Stomach (tissue), 4 donors: ENCODE results near the gene ADAM8.

ENCODE experiments used
- EP300 ChIP-seq: sonication (generic); formaldehyde crosslinking; IDR thresholded peaks from one replicate; pipeline ENCODE4 v1.6.1; 2017; ENCODE audit warnings: antibody characterized with exemption
- POLR2A ChIP-seq, 4 donors: fragments of 450-650 bp; IDR thresholded peaks; one replicate each; pipeline ENCODE4 v1.6.1; 2016; ENCODE audit warnings: antibody characterized with exemption in 4 of 4, control low read depth in 2 of 4, mild to moderate bottlenecking in 1 of 4, moderate library complexity in 1 of 4
- POLR2AphosphoS5 ChIP-seq, 3 donors: sonication (generic); formaldehyde crosslinking; IDR thresholded peaks; one replicate each; pipeline ENCODE4 v1.6.1; 2016; ENCODE audit warnings: antibody characterized with exemption in 3 of 3
- TF ChIP-seq, protein P1 (sequence below), 7 experiments: fragments of 450-650 bp in 4 of 7; fragments of 200-600 bp in 3 of 7; sonication (generic) in 3 of 7; IDR thresholded peaks; one replicate each; pipeline ENCODE4 v1.5.1; 2016 to 2019; ENCODE audit warnings: antibody characterized with exemption in 7 of 7, control low read depth in 2 of 7, mild to moderate bottlenecking in 1 of 7

DNA sequence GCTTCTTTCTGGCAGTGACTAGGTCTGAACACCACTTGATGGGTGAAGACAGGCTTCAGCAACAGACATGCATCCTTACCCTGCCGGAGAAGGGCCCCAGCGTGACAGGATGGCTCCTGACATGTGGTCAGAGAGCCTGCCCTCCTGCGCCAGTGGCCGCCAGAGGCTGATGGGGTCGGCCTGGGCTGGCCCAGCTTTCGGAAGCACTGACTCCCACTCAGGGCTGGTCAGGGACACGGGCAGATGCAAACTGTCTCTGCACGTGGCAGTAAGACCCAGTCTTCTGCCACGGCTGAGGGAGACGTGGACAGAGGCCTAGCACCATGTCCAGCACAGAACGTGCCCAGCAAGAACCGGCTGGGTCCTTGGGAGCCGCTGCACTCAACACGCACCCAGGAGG is 21.8 kb upstream of the ADAM8 start:
- TF ChIP-seq, protein P1, sequence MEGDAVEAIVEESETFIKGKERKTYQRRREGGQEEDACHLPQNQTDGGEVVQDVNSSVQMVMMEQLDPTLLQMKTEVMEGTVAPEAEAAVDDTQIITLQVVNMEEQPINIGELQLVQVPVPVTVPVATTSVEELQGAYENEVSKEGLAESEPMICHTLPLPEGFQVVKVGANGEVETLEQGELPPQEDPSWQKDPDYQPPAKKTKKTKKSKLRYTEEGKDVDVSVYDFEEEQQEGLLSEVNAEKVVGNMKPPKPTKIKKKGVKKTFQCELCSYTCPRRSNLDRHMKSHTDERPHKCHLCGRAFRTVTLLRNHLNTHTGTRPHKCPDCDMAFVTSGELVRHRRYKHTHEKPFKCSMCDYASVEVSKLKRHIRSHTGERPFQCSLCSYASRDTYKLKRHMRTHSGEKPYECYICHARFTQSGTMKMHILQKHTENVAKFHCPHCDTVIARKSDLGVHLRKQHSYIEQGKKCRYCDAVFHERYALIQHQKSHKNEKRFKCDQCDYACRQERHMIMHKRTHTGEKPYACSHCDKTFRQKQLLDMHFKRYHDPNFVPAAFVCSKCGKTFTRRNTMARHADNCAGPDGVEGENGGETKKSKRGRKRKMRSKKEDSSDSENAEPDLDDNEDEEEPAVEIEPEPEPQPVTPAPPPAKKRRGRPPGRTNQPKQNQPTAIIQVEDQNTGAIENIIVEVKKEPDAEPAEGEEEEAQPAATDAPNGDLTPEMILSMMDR (IDR thresholded peaks at IDR 0.05): no peak
- TF ChIP-seq POLR2A (IDR thresholded peaks at IDR 0.05): no peak
- no peak for TF ChIP-seq POLR2AphosphoS5 (IDR thresholded peaks at IDR 0.05)
- TF ChIP-seq EP300: no peak
